Neural progenitor cell (in vitro differentiated cells): ENCODE data around the gene RASA1. TPM values are rescaled to one million over a fixed set of nuclear protein-coding genes. Genes with fewer than 3 reads are reported as not detected.

Experiments
- DNase-seq: peaks from one replicate; pipeline ENCODE4 v3.0.0-alpha.2; 2016; ENCODE audit warnings: low spot score
- H2AFZ ChIP-seq: fragments of 200-600 bp; sonication (generic); replicated peaks from 2 replicates; pipeline ENCODE4 v1.6.1; 2016; ENCODE audit warnings: antibody characterized with exemption
- H3F3A ChIP-seq: fragments of 200-600 bp; sonication (generic); 2 replicates; pipeline ENCODE4 v1.6.1; 2016; ENCODE audit warnings: antibody characterized with exemption, low read depth
- H3K27ac ChIP-seq: fragments of 200-600 bp; sonication (generic); 2 replicates; pipeline ENCODE4 v1.5.1; 2016; ENCODE audit warnings: mild to moderate bottlenecking
- H3K27me3 ChIP-seq: fragments of 200-600 bp; sonication (generic); 2 replicates; pipeline ENCODE4 v1.6.1; 2016; ENCODE audit warnings: mild to moderate bottlenecking, moderate library complexity
- H3K36me3 ChIP-seq: fragments of 200-600 bp; sonication (generic); 2 replicates; pipeline ENCODE4 v1.5.1; 2016
- H3K4me1 ChIP-seq: fragments of 200-600 bp; sonication (generic); 2 replicates; pipeline ENCODE4 v1.6.1; 2016; ENCODE audit warnings: mixed run types
- H3K4me2 ChIP-seq: fragments of 200-600 bp; sonication (generic); 2 replicates; pipeline ENCODE4 v1.6.1; 2016
- H3K4me3 ChIP-seq: fragments of 200-600 bp; sonication (generic); 2 replicates; pipeline ENCODE4 v1.5.1; 2016
- H3K79me2 ChIP-seq: fragments of 200-600 bp; sonication (generic); 2 replicates; pipeline ENCODE4 v1.6.1; 2016; ENCODE audit warnings: low read depth
- H3K9ac ChIP-seq: fragments of 200-600 bp; sonication (generic); 2 replicates; pipeline ENCODE4 v1.6.1; 2016
- H3K9me3 ChIP-seq: fragments of 200-600 bp; sonication (generic); 2 replicates; pipeline ENCODE4 v1.5.1; 2016; ENCODE audit warnings: low read depth
- H4K20me1 ChIP-seq: fragments of 200-600 bp; sonication (generic); 2 replicates; pipeline ENCODE4 v1.6.1; 2016; ENCODE audit warnings: low read depth
- H3K27ac Mint-ChIP-seq: 3 replicates; pipeline ENCODE4 v1.8.0; 2021; ENCODE audit warnings: mixed read lengths
- H3K27me3 Mint-ChIP-seq: 2 replicates; pipeline ENCODE4 v1.8.0; 2022; ENCODE audit warnings: low read depth, mild to moderate bottlenecking, inconsistent platforms, moderate library complexity, mixed read lengths; ENCODE audit not compliant: insufficient read depth
- H3K36me3 Mint-ChIP-seq: 3 replicates; pipeline ENCODE4 v1.8.0; 2021; ENCODE audit warnings: mixed read lengths
- H3K4me1 Mint-ChIP-seq: 3 replicates; pipeline ENCODE4 v1.8.0; 2021; ENCODE audit warnings: mixed read lengths
- H3K4me3 Mint-ChIP-seq: 3 replicates; pipeline ENCODE4 v1.8.0; 2021; ENCODE audit warnings: mild to moderate bottlenecking, moderate library complexity, mixed read lengths
- H3K9me3 Mint-ChIP-seq: 3 replicates; pipeline ENCODE4 v1.8.0; 2020; ENCODE audit warnings: mixed read lengths
- CTCF ChIP-seq: fragments of 200-600 bp; sonication (generic); IDR thresholded peaks from 2 replicates; pipeline ENCODE4 v1.5.1; 2017; ENCODE audit warnings: antibody characterized with exemption, mild to moderate bottlenecking
- EZH2 ChIP-seq: fragments of 200-600 bp; sonication (generic); IDR thresholded peaks from 2 replicates; pipeline ENCODE4 v1.6.1; 2017; ENCODE audit warnings: antibody characterized with exemption, mild to moderate bottlenecking, moderate library complexity
- EZH2phosphoT487 ChIP-seq: fragments of 200-600 bp; sonication (generic); IDR thresholded peaks from 2 replicates; pipeline ENCODE4 v1.6.1; 2017; ENCODE audit warnings: antibody characterized with exemption
- total RNA-seq: library from RNA; depleted of rRNA; stranded (reverse); fragments of >200 nt; gene quantifications from 2 replicates; pipeline ENCODE4 v1.2.3, GENCODE V29; 2015; ENCODE audit warnings: low replicate concordance

The RASA1 gene
- total RNA-seq, 1 donor from 2014 or later, result 60.9 TPM

DNA sequence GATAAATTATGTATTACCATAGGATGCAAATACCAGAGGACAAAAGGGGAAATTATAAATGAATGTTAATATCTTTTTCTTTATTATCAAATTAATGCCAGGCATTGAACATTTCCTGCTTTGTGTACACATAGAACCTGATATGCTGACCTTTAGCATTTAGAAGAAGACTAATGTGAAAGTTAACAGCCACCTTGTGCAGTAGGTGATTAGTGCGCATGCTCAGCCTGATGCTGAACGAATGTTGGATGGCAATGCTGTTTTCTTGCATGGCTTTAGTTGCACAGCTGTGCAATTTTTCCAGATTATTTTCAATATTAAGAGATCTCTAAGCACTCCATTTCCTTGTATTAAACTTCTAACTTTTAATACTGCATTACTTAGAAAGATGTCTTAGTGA lies 99.6 kb downstream of the RASA1 start:
- H3K4me1 ChIP-seq, result no peaks in the 10 kb centered on the region
- no peak overlapping the region for H3K9ac ChIP-seq
- no peak for TF ChIP-seq EZH2
- no peak for TF ChIP-seq CTCF
- no peak for TF ChIP-seq EZH2phosphoT487
- peaks cover 13% of the 10 kb centered on the region for H3K36me3 ChIP-seq
- Mint-ChIP-seq H3K9me3 (no peaks in the 10 kb centered on the region), H3K36me3 (peaks cover 13% of the 10 kb centered on the region), H3K4me1 (no peaks in the 10 kb centered on the region), H3K4me3 (no peak overlapping the region), H3K27me3 (no peaks in the 10 kb centered on the region), H3K27ac (no peak overlapping the region)
- no peak overlapping the region for H3K4me3 ChIP-seq
- H2AFZ ChIP-seq, result no peak overlapping the region
- no peaks in the 10 kb centered on the region for H3K27me3 ChIP-seq
- H3K79me2 ChIP-seq, result no peaks in the 10 kb centered on the region
- no peaks in the 10 kb centered on the region for H3K9me3 ChIP-seq
- no peaks in the 10 kb centered on the region for H3F3A ChIP-seq
- H4K20me1 ChIP-seq, result no peaks in the 10 kb centered on the region
- H3K4me2 ChIP-seq, result no peak overlapping the region
- DNase-seq, result no peak
- no peak overlapping the region for H3K27ac ChIP-seq

- H3K79me2 ChIP-seq, result no peaks in the 10 kb centered on the region
- H3K4me1 Mint-ChIP-seq, result no peaks in the 10 kb centered on the region
- no peak overlapping the region for H3K9ac ChIP-seq
- no peak for DNase-seq
- no peaks in the 10 kb centered on the region for H4K20me1 ChIP-seq
- peaks cover 11% of the 10 kb centered on the region for H3K36me3 Mint-ChIP-seq
- H3K9me3 Mint-ChIP-seq, result no peaks in the 10 kb centered on the region
- H3K27ac ChIP-seq, result no peak overlapping the region
- H3F3A ChIP-seq, result no peaks in the 10 kb centered on the region
- no peak overlapping the region for H3K4me3 Mint-ChIP-seq
- no peak overlapping the region for H3K4me2 ChIP-seq
- peaks cover 13% of the 10 kb centered on the region for H3K36me3 ChIP-seq
- H3K27ac Mint-ChIP-seq, result no peak overlapping the region
- no peaks in the 10 kb centered on the region for H3K27me3 ChIP-seq
- no peak for TF ChIP-seq CTCF
- no peaks in the 10 kb centered on the region for H3K9me3 ChIP-seq
- H2AFZ ChIP-seq, result no peak overlapping the region
- H3K4me3 ChIP-seq, result no peak overlapping the region
- H3K27me3 Mint-ChIP-seq, result no peaks in the 10 kb centered on the region
- H3K4me1 ChIP-seq, result no peaks in the 10 kb centered on the region
Measured at GRCh38 chr5:87368601-87369000, 100.9 kb downstream of the RASA1 start.

DNA sequence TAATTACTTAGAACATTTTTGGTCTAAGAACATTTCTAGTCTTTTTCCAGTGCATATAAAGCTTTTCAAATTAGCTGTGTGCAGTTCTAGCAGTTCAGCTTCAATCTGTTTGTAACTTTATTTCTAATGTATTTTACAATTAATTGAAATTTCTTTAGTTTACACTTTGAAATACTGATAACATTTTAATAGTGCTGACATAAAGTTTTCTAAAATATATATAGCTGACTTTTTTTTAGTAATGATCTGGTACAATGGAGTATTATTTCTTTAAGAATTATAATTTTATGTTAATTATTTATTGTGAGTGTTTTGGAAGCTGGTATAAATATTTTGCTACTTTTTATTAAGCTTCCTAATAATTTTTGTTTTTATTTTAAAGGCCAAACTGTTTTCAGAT lies 101.7 kb downstream of the RASA1 start:
- H3K4me3 Mint-ChIP-seq, result no peak overlapping the region
- no peak for TF ChIP-seq CTCF
- no peak for TF ChIP-seq EZH2phosphoT487
- TF ChIP-seq EZH2, result no peak

GRCh38 chr5:87372705-87373104 lies 105.0 kb downstream of the RASA1 start:
- H3K4me1 Mint-ChIP-seq, result no peaks in the 10 kb centered on the region
- Histone ChIP-seq H3K4me3 (no peak overlapping the region), H3K79me2 (no peaks in the 10 kb centered on the region), H3K4me1 (no peaks in the 10 kb centered on the region), H3F3A (no peaks in the 10 kb centered on the region), H3K27ac (no peak overlapping the region), H3K36me3 (peaks cover 20% of the 10 kb centered on the region), H3K27me3 (no peaks in the 10 kb centered on the region), H2AFZ (no peak overlapping the region), H4K20me1 (no peaks in the 10 kb centered on the region), H3K9me3 (no peaks in the 10 kb centered on the region), H3K9ac (no peak overlapping the region), H3K4me2 (no peak overlapping the region)
- no peak overlapping the region for H3K4me3 Mint-ChIP-seq
- H3K36me3 Mint-ChIP-seq, result peaks cover 8% of the 10 kb centered on the region
- H3K27ac Mint-ChIP-seq, result no peak overlapping the region
- H3K9me3 Mint-ChIP-seq, result no peaks in the 10 kb centered on the region
- no peak for TF ChIP-seq EZH2
- TF ChIP-seq CTCF, result no peak
- TF ChIP-seq EZH2phosphoT487, result no peak
- no peaks in the 10 kb centered on the region for H3K27me3 Mint-ChIP-seq
- no peak for DNase-seq

More for the DNA sequence above, 101.7 kb downstream of the RASA1 start:
- H3K9me3 Mint-ChIP-seq, result no peaks in the 10 kb centered on the region
- no peaks in the 10 kb centered on the region for H3K4me1 ChIP-seq
- H3K36me3 ChIP-seq, result peaks cover 13% of the 10 kb centered on the region
- H3K4me3 ChIP-seq, result no peak overlapping the region
- no peak overlapping the region for H3K27ac Mint-ChIP-seq
- H3K4me2 ChIP-seq, result no peak overlapping the region
- H3K27me3 ChIP-seq, result no peaks in the 10 kb centered on the region
- no peaks in the 10 kb centered on the region for H3K4me1 Mint-ChIP-seq
- no peaks in the 10 kb centered on the region for H3F3A ChIP-seq
- H3K9ac ChIP-seq, result no peak overlapping the region
- H4K20me1 ChIP-seq, result no peaks in the 10 kb centered on the region
- H3K9me3 ChIP-seq, result no peaks in the 10 kb centered on the region
- peaks cover 10% of the 10 kb centered on the region for H3K36me3 Mint-ChIP-seq
- no peaks in the 10 kb centered on the region for H3K79me2 ChIP-seq
- H3K27me3 Mint-ChIP-seq, result no peaks in the 10 kb centered on the region
- no peak for DNase-seq
- no peak overlapping the region for H3K27ac ChIP-seq
- H2AFZ ChIP-seq, result no peak overlapping the region
